22Rv1 (cell line): Measurements from ENCODE around the gene ANTXRL.
"Not testable (repeated sequence)": the region's sequence is repeated elsewhere in the genome, so short reads cannot be mapped to it uniquely, and the experiment has no call there.

ENCODE experiments used
- H3K27ac ChIP-seq: fragments of 450-650 bp; 2 replicates; pipeline ENCODE4 v1.5.1; 2017
- CTCF ChIP-seq: fragments of 450-650 bp; IDR thresholded peaks from 2 replicates; pipeline ENCODE4 v1.5.1; 2017; ENCODE audit warnings: mild to moderate bottlenecking
- ZFX ChIP-seq: fragments of 450-650 bp; IDR thresholded peaks from 2 replicates; pipeline ENCODE4 v1.6.1; 2017; ENCODE audit warnings: antibody characterized with exemption, borderline replicate concordance

ANTXRL gene

GRCh38 chr10:46286991-46287693 lies at the start of gene ANTXRL:
Gene ANTXRL, plus strand, starts transcription at chr10:46286997. Its CDS starts 266 bp downstream, at chr10:46287263.
- TF ChIP-seq CTCF (no peak), ZFX (no peak)
- H3K27ac ChIP-seq: no peak within 1 kb of the TSS

DNA sequence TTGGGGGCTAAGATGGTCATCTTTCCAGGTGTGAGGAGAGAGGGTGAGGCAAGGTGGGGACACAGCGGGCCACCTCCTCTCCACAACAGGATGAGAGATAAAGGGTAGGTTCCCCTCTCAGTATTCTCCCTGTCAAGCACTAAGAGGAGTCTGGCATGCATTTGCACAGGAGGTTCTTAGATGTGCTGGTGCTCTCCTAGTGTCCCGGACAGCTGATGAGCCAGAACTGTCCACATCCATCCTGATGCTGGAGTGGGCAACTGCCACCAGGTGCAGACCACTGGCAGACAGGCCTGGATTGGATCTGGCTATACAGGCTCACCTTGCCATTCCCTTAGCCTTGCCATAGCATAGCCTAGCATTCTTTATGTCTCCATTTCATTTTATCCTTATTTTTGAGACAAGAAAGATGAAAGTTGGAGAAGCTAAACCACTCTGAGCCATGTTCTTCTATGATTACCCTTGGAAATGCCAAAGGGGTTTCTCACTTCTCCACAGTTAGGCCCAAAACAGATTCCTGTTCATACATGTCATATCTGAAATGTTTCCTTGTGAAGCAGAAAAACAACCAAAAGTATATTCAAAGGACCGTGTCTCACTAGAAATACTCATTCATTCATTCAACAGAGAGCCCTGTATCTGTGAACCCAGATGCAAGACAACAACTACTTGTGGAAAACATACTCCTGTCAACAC lies 48.8 kb upstream of the ANTXRL start:
- no peak overlapping the region for H3K27ac ChIP-seq
- TF ChIP-seq CTCF (no peak), ZFX (no peak)

GRCh38 chr10:46239247-46239646 lies 47.5 kb upstream of the ANTXRL start:
- H3K27ac ChIP-seq: no peak overlapping the region

DNA sequence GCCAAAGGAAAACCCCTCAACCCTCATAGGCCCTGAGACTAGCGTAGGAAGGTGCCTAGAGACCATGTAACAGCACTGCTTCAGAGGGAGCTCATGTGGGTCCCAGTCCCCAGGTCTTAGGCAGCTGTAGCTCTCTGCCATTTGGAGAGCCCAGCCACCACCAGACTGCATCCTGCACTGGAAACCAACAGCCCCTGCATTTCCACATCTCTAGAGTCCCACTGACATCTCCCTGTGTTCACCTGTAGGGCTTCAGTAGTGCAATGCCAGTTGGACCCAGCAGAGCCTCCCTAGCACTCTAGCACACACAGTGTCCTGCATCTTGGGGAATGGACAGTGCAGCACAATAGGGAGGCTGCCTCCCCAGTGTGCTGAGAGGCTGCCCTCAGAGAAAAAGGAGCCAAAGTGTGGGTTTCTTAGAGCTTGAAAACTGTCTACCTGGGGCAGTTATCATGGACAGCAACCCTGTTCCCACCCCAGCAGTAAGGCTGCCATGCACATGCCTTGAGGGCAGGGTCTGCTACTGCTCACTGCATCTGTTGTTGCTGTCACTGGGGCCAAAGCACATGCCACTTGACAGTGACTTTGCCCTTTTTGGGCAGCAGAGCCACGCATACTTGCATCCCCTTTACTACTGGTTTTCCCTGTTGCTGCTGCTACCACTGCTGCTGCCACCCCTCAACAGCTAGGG lies 46.7 kb upstream of the ANTXRL start:
- TF ChIP-seq ZFX: no peak
- TF ChIP-seq CTCF: no peak
- no peak overlapping the region for H3K27ac ChIP-seq

More at GRCh38 chr10:46239247-46239646, 47.5 kb upstream of the ANTXRL start:
- TF ChIP-seq ZFX (no peak), CTCF (no peak)

DNA sequence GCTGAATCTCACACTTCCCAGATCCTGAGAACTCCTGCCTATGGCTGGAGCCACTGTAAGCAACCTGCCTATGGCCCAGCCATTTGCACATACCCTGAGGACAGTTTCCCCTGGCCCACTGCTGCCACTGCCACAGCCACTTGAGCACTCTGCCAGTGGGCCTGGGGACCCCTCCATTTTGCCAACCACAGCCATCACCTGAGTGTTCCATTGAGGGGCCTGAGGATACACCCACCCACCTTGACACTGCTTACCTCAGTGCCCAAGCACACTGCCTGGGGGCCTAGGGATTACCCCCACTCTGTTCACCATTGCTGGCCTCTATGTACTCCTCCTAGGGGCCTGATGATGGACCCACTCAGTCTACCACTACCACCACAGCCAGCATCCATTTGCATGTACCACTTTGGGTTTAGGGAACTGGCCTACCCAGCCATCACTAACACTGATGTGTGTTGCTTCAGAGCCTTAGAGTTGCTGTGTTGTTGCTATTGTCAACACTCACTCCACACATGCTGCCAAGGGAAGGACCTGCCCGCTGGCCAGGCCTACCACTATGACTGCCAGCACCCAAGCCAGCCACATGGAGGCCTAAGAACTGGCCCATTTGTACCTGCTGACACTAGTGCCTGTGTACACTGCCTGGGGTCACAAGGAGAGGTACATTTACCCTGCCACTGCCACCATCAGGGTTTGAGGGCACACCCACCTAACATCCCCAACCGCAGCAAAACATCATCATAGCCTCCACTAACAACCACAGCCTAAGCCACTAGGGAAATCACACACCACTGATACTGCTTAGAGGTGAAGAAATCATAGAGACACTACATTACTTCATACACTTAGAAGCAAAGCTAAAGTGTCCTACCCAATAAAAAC lies 45.9 kb upstream of the ANTXRL start:
- TF ChIP-seq CTCF: no peak
- TF ChIP-seq ZFX: no peak

DNA sequence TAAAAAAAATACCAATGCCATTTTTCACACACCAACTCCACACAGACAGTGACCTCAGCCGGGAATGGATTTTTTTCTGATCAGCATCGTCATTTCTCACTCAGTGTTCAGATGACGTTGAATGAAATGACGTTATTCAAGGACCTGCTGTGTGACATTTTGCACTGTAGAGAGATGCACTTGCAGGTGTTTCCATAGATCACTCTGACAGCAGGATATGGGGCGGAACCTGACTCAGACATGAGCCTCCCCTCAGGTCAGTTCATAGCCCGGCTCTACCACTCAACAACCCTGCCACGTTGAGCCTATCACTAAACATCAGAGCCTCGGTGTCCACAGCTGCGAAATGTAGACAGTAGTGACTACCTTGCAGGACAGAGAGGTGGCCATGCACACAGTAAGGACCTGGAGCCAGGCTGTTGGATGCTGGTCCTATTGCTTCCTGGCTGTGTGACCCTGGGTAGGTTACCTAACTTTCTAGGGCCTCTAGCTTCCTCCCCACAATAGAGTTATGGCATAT lies 41.4 kb upstream of the ANTXRL start:
- TF ChIP-seq ZFX: no peak
- no peak for TF ChIP-seq CTCF
- H3K27ac ChIP-seq: no peak overlapping the region

More for the DNA sequence above, 45.9 kb upstream of the ANTXRL start:
- H3K27ac ChIP-seq: no peak overlapping the region

DNA sequence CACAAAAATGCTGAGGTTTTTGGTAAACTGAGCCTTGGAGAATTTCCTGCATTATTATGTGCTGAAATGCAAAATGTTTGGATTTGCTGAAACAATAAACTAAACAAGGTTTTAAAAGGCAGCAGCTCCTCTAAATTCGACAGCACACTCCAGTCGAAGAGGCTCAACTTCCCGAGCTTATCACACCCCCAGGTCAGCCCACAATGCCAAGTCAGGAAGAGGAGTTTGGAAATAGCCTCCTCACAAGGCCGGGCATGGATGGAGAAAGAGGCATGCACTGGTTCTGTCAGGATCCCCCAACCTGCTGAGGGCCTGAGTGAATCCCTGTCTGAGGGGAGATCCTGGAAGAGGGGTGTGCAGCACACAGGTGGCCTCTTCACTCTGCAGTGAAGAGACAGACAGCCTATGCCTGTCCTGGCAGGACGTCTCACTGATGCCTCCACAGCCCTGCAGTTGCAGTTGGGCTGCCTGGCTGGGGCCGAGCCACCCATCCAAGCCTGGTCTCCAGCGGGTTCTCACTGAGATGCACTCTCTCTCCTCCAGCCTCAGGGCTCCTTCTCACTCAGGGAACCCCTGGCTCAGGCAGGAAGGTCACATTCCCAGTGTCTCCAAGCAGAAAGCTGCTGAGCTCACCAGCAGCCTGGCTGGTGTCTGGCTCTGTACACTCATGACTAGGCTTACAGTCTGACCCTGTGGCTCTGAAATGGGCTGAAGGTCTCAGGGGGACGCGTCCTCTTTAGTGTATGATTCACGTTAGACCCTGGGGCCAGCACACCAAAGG lies 40.2 kb upstream of the ANTXRL start:
- H3K27ac ChIP-seq: not testable (repeated sequence)
